ENCODE data around the gene MYO18A.

DNA sequence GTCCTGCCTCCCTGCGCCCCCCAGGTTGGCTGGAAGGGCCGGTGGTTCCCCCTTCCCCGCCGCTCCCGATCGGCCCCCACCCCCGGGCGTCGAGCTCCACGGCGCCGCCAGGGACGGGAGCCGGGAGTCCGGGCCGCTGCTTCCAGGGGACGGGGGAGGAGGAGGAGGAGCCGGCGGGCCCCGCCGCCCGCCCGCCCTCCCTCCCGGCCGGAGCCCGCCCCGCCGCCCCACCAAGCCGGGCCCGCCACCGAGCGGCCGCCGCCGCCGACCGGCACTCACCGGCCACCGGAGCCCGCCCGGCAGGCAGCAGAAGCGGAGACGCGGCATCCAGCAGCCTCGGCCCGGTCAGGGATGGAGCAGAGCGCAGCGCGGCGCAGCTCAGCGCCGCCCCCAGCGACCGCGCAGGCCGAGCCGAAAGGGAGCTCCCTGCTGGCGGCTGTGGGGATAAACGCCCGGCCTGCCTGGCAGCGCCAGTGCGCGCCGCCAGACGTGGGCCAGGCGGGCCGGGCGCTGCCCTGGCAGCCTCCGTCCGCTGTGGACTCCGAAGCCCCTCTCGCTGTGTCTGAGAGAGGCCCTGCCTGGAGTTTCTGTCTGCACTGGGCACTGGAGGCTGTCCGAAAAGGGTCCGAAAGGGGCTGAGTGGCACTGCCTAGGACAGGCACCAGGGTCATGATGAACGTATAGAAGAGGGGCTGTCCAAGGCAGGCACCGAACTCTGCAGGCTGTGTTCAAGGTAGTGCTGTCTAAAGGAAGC is at the start of gene MYO18A:
- TF ChIP-seq EZH2phosphoT487 (IDR thresholded peaks at IDR 0.05) (no peak), EZH2 (IDR thresholded peaks at IDR 0.05) (no peak)
- TF ChIP-seq, protein P1, sequence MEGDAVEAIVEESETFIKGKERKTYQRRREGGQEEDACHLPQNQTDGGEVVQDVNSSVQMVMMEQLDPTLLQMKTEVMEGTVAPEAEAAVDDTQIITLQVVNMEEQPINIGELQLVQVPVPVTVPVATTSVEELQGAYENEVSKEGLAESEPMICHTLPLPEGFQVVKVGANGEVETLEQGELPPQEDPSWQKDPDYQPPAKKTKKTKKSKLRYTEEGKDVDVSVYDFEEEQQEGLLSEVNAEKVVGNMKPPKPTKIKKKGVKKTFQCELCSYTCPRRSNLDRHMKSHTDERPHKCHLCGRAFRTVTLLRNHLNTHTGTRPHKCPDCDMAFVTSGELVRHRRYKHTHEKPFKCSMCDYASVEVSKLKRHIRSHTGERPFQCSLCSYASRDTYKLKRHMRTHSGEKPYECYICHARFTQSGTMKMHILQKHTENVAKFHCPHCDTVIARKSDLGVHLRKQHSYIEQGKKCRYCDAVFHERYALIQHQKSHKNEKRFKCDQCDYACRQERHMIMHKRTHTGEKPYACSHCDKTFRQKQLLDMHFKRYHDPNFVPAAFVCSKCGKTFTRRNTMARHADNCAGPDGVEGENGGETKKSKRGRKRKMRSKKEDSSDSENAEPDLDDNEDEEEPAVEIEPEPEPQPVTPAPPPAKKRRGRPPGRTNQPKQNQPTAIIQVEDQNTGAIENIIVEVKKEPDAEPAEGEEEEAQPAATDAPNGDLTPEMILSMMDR (IDR thresholded peaks at IDR 0.05) = peak; percentile 79
